NCI-H524 treated with DMSO at 0.1 percent for 48 hours (cell line): Measurements from ENCODE around the gene TTC21B.

ENCODE experiments used
- DNase-seq: peaks from one replicate; lab custom pipeline; 2025; lab: John Stamatoyannopoulos, UW

The TTC21B gene

DNA sequence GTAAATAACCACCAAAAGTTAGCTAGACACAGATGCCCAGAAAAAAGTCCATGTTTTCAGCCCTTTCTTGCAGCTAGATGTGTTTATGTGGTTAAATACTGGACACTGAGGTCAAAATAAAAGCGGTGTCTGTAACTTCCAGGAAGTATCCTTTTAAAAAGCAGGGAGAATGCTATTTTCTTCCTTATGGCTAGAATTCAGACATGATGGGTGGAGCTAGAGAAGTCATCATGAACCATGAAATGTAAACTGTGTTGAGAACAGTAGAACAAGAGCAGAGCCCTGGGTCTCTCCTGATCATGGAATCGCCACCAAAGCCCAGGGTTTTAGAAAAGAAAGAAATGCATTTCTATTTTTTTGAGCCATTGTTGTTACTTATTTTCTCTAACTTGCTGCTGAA is 118.2 kb downstream of the TTC21B start:
- no peak for DNase-seq

DNA sequence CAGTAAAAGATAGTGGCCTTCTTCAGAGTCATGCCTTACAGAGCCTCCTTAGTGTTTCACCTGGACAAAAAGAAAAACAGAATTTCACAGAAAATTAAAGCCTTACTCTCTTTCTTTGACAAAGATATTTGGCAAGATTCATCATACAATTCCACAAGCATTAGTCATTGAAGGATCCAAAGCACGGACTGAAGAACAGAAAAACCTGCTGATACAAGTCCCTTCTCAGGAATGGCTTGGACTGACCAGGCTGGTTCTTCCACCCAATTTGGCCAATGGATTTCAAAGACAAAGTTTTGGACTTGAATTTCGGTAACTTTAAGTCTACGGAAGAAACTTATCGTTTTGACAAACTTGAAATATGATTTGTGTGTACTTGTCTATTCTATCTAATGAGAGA is 120.4 kb downstream of the TTC21B start:
- no peak for DNase-seq

DNA sequence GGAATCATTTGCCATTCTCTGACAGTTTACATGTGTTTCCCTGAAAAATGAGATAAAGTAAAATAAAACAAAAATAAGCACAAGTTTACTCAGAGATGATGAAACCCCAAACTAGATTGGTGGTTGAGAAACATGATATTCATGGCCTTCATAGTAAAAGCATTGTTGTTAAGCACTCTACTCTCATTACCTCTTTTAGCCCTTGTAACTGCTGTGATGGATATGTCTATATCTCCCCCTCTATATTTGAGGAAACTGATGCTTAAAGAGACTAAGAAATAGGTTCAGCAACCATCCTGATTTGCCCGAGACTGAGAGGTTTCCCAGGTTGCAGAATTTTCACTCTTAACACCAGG is 125.7 kb downstream of the TTC21B start:
- no peak for DNase-seq

DNA sequence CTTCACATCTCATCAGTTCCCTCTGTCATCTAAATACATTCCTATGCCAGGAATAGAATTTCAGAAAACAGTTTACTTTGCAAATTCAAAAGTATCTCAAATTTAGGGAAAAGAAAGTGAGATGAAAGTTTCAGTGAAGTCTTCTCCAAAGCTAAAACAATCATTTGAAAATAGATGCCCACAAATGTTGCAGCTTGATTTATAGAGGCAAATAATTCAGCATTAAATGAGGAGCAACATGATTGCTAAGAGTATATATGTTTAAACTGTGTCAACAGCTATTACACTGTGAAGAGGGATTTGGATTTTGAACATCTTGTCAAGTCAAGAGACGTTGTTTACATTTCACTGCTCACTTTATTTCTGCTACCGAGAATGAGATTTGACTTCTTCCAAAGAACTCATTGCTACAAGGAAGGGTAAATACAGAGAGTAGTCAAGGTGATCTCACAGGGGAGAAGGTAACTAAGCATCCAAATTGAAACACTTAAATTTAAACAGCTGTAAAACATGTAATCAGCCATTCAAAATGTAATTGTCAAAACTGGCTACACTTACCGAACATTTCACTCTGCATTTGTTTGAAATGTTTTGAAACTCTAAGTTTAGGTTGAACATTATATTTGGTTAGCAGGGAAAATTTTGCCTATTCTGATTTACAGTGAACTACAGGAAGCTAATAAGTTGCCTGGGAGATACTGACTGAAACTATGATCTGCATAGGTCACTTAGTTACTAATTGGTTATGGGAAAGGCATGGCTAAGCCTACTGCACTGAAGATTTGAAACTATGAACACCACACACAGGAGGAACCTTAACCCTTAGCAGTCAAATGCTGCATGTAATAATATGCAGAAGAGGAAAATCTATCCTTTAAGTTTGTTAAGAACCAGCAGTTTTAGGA is 126.3 kb downstream of the TTC21B start:
- no peak for DNase-seq

DNA sequence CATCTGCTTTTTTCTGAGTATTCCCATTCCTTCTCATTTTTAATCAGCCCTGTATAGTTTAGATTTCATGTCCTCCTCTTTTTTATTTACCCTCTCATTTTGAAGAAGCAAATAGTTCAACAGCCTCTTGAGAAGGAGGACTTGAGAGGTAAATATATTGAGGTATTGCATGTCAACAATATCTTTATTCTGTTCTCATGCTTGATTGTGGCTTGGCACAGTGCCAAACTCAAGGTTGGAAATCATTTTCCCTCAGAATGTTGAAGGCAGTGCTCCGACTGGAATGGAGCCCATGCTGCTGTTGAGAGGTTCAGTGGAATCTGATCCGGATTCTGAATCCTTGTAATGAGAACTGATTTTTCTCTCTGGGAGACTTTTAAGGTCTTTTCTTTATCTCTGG is 128.5 kb downstream of the TTC21B start:
- DNase-seq: no peak
